Neuronal stem cell (in vitro differentiated cells): Measurements from ENCODE around the gene ZNF280B.

Source experiments
- DNase-seq: peaks from one replicate; pipeline ENCODE4 v3.0.0-alpha.2; 2013; ENCODE audit warnings: low spot score
- H2AFZ ChIP-seq: one replicate; pipeline ENCODE4 v1.6.1; 2013; ENCODE audit warnings: mild to moderate bottlenecking, low read length, inconsistent platforms
- H2AK5ac ChIP-seq: 2 replicates; pipeline ENCODE4 v1.6.1; 2013; ENCODE audit warnings: low read depth, mild to moderate bottlenecking, inconsistent platforms, low read length, moderate library complexity, mixed read lengths
- H2BK120ac ChIP-seq: 2 replicates; pipeline ENCODE4 v1.6.1; 2013; ENCODE audit warnings: low read depth, mild to moderate bottlenecking, inconsistent platforms, low read length, moderate library complexity, mixed read lengths
- H2BK12ac ChIP-seq: one replicate; pipeline ENCODE4 v1.6.1; 2013; ENCODE audit warnings: low read length, inconsistent platforms
- H2BK15ac ChIP-seq: 2 replicates; pipeline ENCODE4 v1.6.1; 2013; ENCODE audit warnings: mild to moderate bottlenecking, low read length, inconsistent platforms, mixed read lengths
- H2BK5ac ChIP-seq: one replicate; pipeline ENCODE4 v1.6.1; 2013; ENCODE audit warnings: inconsistent platforms, mild to moderate bottlenecking, low read length, moderate library complexity
- H3K14ac ChIP-seq: one replicate; pipeline ENCODE4 v1.6.1; 2013; ENCODE audit warnings: low read length, inconsistent platforms
- H3K18ac ChIP-seq: 2 replicates; pipeline ENCODE4 v1.6.1; 2013; ENCODE audit warnings: low read length, inconsistent platforms
- H3K23ac ChIP-seq: 2 replicates; pipeline ENCODE4 v1.6.1; 2013; ENCODE audit warnings: low read depth, mild to moderate bottlenecking, mixed read lengths, low read length, inconsistent platforms; ENCODE audit not compliant: poor library complexity
- H3K27ac ChIP-seq: replicated peaks from 3 replicates; pipeline ENCODE4 v1.5.1; 2013; ENCODE audit warnings: low read length, inconsistent platforms
- H3K27me3 ChIP-seq, 3 experiments: 2 replicates each; pipeline ENCODE4 v1.6.1; 2013; ENCODE audit warnings: low read length in 3 of 3, mild to moderate bottlenecking in 2 of 3, inconsistent platforms in 1 of 3, low read depth in 1 of 3, mixed read lengths in 1 of 3, moderate library complexity in 1 of 3; ENCODE audit not compliant: control insufficient read depth in 3 of 3, insufficient read depth in 3 of 3
- H3K36me3 ChIP-seq, 2 donors: replicated peaks in 1 of 2; 2 replicates each; pipeline ENCODE4 v1.6.1; 2013; ENCODE audit warnings: low read length in 2 of 2; ENCODE audit not compliant: control insufficient read depth in 2 of 2, insufficient read depth in 2 of 2
- H3K4ac ChIP-seq: 2 replicates; pipeline ENCODE4 v1.6.1; 2013; ENCODE audit warnings: inconsistent platforms, mild to moderate bottlenecking, low read length, moderate library complexity
- H3K4me1 ChIP-seq, 2 donors: 1 replicate in 1 of 2; 2 replicates in 1 of 2; pipeline ENCODE4 v1.6.1; 2013; ENCODE audit warnings: low read length in 2 of 2, low read depth in 1 of 2; ENCODE audit not compliant: control insufficient read depth in 2 of 2, insufficient read depth in 1 of 2
- H3K4me2 ChIP-seq: one replicate; pipeline ENCODE4 v1.6.1; 2013; ENCODE audit warnings: mild to moderate bottlenecking, low read length, inconsistent platforms; ENCODE audit not compliant: insufficient read depth, poor library complexity, severe bottlenecking
- H3K4me3 ChIP-seq, 2 donors: 2 replicates each; pipeline ENCODE4 v1.5.1; 2013; ENCODE audit warnings: low read length in 2 of 2, mild to moderate bottlenecking in 2 of 2, inconsistent platforms in 1 of 2, moderate library complexity in 1 of 2
- H3K79me1 ChIP-seq: one replicate; pipeline ENCODE4 v1.6.1; 2013; ENCODE audit warnings: low read depth, mild to moderate bottlenecking, inconsistent platforms, low read length, moderate library complexity
- H3K9ac ChIP-seq: one replicate; pipeline ENCODE4 v1.6.1; 2013; ENCODE audit warnings: mild to moderate bottlenecking, low read depth, low read length, inconsistent platforms; ENCODE audit not compliant: poor library complexity
- H3K9me3 ChIP-seq, 2 donors: replicated peaks in 1 of 2; 2 replicates each; pipeline versions ENCODE3 to v1.6.1; 2013; ENCODE audit warnings: low read length in 2 of 2, mild to moderate bottlenecking in 2 of 2, inconsistent platforms in 1 of 2, low read depth in 1 of 2, mixed read lengths in 1 of 2, moderate library complexity in 1 of 2; ENCODE audit not compliant: control insufficient read depth in 2 of 2, insufficient read depth in 1 of 2
- H4K8ac ChIP-seq: one replicate; pipeline ENCODE4 v1.6.1; 2013; ENCODE audit warnings: low read depth, mild to moderate bottlenecking, inconsistent platforms, low read length, moderate library complexity
- H4K91ac ChIP-seq: one replicate; pipeline ENCODE4 v1.6.1; 2013; ENCODE audit warnings: low read length, low read depth, mild to moderate bottlenecking, inconsistent platforms; ENCODE audit not compliant: poor library complexity
- WGBS, 2 donors: extraction: QIAGEN DNeasy Blood & Tissue Kit; methylation state at CpG; one replicate each; pipeline ENCODE4 v1.1.7; 2013; ENCODE audit warnings: missing lambda C conversion rate in 2 of 2, mixed read lengths in 1 of 2; ENCODE audit not compliant: insufficient read length in 2 of 2, insufficient replicate concordance in 1 of 2; ENCODE audit errors: extremely low coverage in 2 of 2; 5-methylcytosine and 5-hydroxymethylcytosine counted together

ZNF280B gene

GRCh38 chr22:22547692-22548300 is 39.3 kb upstream of the ZNF280B start:
- no peak overlapping the region for H3K23ac ChIP-seq
- H3K14ac ChIP-seq: peak overlapping the region; percentile 48
- H3K4ac ChIP-seq: no peak overlapping the region
- no peak overlapping the region for H2BK5ac ChIP-seq
- no peak overlapping the region for H3K4me3 ChIP-seq
- no peak overlapping the region for H2BK12ac ChIP-seq
- no peak overlapping the region for H4K91ac ChIP-seq
- no peak overlapping the region for H3K4me2 ChIP-seq
- no peaks in the 10 kb centered on the region for H3K4me1 ChIP-seq
- no peak overlapping the region for H3K18ac ChIP-seq
- H3K79me1 ChIP-seq: no peaks in the 10 kb centered on the region
- WGBS, 2 donors: no CpG with 5 or more reads among the region's 3 CpGs
- no peak overlapping the region for H2BK120ac ChIP-seq
- peaks cover 0 to 42% (median 0%) of the 10 kb centered on the region in 3 experiments for H3K27me3 ChIP-seq
- no peaks in the 10 kb centered on the region for H3K36me3 ChIP-seq
- DNase-seq: no peak
- H3K9ac ChIP-seq: no peak overlapping the region
- no peak overlapping the region for H2AK5ac ChIP-seq
- no peak overlapping the region for H2AFZ ChIP-seq
- no peak overlapping the region for H3K27ac ChIP-seq
- H4K8ac ChIP-seq: no peak overlapping the region
- no peak overlapping the region for H2BK15ac ChIP-seq
- H3K9me3 ChIP-seq: no peaks in the 10 kb centered on the region

- no peak overlapping the region for H3K18ac ChIP-seq
- no peak overlapping the region for H3K4me3 ChIP-seq
- H3K4me1 ChIP-seq: no peaks in the 10 kb centered on the region
- no peak for DNase-seq
- H2BK5ac ChIP-seq: no peak overlapping the region
- no peak overlapping the region for H2AK5ac ChIP-seq
- H3K4ac ChIP-seq: no peak overlapping the region
- H3K27ac ChIP-seq: no peak overlapping the region
- no peak overlapping the region for H2BK15ac ChIP-seq
- no peak overlapping the region for H2BK120ac ChIP-seq
- H4K8ac ChIP-seq: no peak overlapping the region
- H3K9me3 ChIP-seq: no peaks in the 10 kb centered on the region
- no peak overlapping the region for H3K14ac ChIP-seq
- H3K79me1 ChIP-seq: no peaks in the 10 kb centered on the region
- no peak overlapping the region for H3K23ac ChIP-seq
- no peak overlapping the region for H3K4me2 ChIP-seq
- H3K27me3 ChIP-seq: peaks cover 0 to 44% (median 0%) of the 10 kb centered on the region in 3 experiments
- H2AFZ ChIP-seq: no peak overlapping the region
- no peak overlapping the region for H3K9ac ChIP-seq
- no peak overlapping the region for H2BK12ac ChIP-seq
- no peak overlapping the region for H4K91ac ChIP-seq
- no CpG with 5 or more reads among the region's 3 CpGs for WGBS, 2 donors
- no peaks in the 10 kb centered on the region for H3K36me3 ChIP-seq
These were observed 38.7 kb upstream of the ZNF280B start for GRCh38 chr22:22547226-22547625.

GRCh38 chr22:22546490-22546889 is 37.9 kb upstream of the ZNF280B start:
- Histone ChIP-seq H3K36me3 (no peaks in the 10 kb centered on the region), H3K4me3 (peak overlapping the region in 1 of 2 donors; percentile 31), H3K9ac (no peak overlapping the region), H3K4ac (no peak overlapping the region), H2BK120ac (no peak overlapping the region), H2BK12ac (no peak overlapping the region), H3K18ac (peak overlapping the region; percentile 15), H3K23ac (peak overlapping the region; percentile 66), H3K9me3 (no peaks in the 10 kb centered on the region), H4K8ac (no peak overlapping the region), H3K4me1 (no peaks in the 10 kb centered on the region), H3K4me2 (no peak overlapping the region), H3K27me3 (peaks cover 0 to 47% (median 0%) of the 10 kb centered on the region in 3 experiments), H3K27ac (no peak overlapping the region), H2AK5ac (no peak overlapping the region), H2AFZ (no peak overlapping the region), H2BK15ac (no peak overlapping the region), H4K91ac (no peak overlapping the region), H3K14ac (no peak overlapping the region), H2BK5ac (no peak overlapping the region), H3K79me1 (no peaks in the 10 kb centered on the region)
- WGBS, 2 donors: no CpG with 5 or more reads among the region's 5 CpGs
- DNase-seq: no peak

- Histone ChIP-seq H2BK15ac (no peak overlapping the region), H2BK5ac (no peak overlapping the region), H3K18ac (no peak overlapping the region), H3K9ac (no peak overlapping the region), H2AK5ac (no peak overlapping the region), H3K27ac (no peak overlapping the region), H3K4me1 (no peaks in the 10 kb centered on the region), H4K91ac (no peak overlapping the region), H3K14ac (no peak overlapping the region), H3K36me3 (no peaks in the 10 kb centered on the region), H3K4me3 (no peak overlapping the region), H3K79me1 (no peaks in the 10 kb centered on the region), H2AFZ (no peak overlapping the region), H2BK12ac (no peak overlapping the region), H3K9me3 (no peaks in the 10 kb centered on the region), H3K4me2 (no peak overlapping the region), H2BK120ac (no peak overlapping the region), H3K4ac (no peak overlapping the region), H3K23ac (no peak overlapping the region), H4K8ac (no peak overlapping the region), H3K27me3 (peaks cover 0 to 38% (median 0%) of the 10 kb centered on the region in 3 experiments)
- WGBS, 2 donors: no CpG with 5 or more reads among the region's 2 CpGs
- no peak for DNase-seq
These were observed 36.5 kb upstream of the ZNF280B start for GRCh38 chr22:22545084-22545483.
